GM12872 (cell line): ENCODE results near the gene CHKB.

ENCODE experiments used
- CTCF ChIP-seq: IDR thresholded peaks from 3 replicates; pipeline ENCODE4 v1.5.1; 2011; ENCODE audit warnings: low read depth, mild to moderate bottlenecking, low read length, moderate library complexity; ENCODE audit not compliant: insufficient read depth

Gene CHKB

GRCh38 chr22:50530580-50530876 is 52.1 kb downstream of the CHKB start:
- no peak for TF ChIP-seq CTCF

- TF ChIP-seq CTCF: no peak
These were observed 52.6 kb downstream of the CHKB start, which contains the start of gene TYMP for GRCh38 chr22:50529897-50530579. TYMP (minus strand) TSS chr22:50530012; CDS start chr22:50529709, 303 bp downstream.

- no peak for TF ChIP-seq CTCF
These were observed 53.2 kb downstream of the CHKB start for GRCh38 chr22:50529416-50529896.
